Fibroblast of lung (primary cell): ENCODE measurements around the gene NATD1. TPM values are rescaled to one million over a fixed set of nuclear protein-coding genes. Genes with fewer than 3 reads are reported as not detected.
A peak's percentile ranks its signal among the peaks of the same experiment; 100 is the strongest.

Source experiments
- DNase-seq, 2 donors: peaks; one replicate each; pipeline versions ENCODE4 v3.0.0 to v3.0.0-alpha.2; 2010; ENCODE audit warnings: low read depth in 2 of 2
- H2AFZ ChIP-seq: 2 replicates; pipeline ENCODE4 v1.5.1; 2012; ENCODE audit warnings: low read length, control low read depth, inconsistent platforms
- H3K27ac ChIP-seq: 2 replicates; pipeline ENCODE4 v1.5.1; 2011; ENCODE audit warnings: low read length, control low read depth; ENCODE audit not compliant: insufficient read depth
- H3K27me3 ChIP-seq: 2 replicates; pipeline ENCODE4 v1.5.1; 2011; ENCODE audit warnings: mild to moderate bottlenecking, low read length; ENCODE audit not compliant: control insufficient read depth, insufficient read depth
- H3K36me3 ChIP-seq: 2 replicates; pipeline ENCODE4 v1.5.1; 2011; ENCODE audit warnings: low read length; ENCODE audit not compliant: control insufficient read depth, insufficient read depth
- H3K4me1 ChIP-seq: 2 replicates; pipeline ENCODE4 v1.5.1; 2011; ENCODE audit warnings: low read length; ENCODE audit not compliant: control insufficient read depth, insufficient read depth; ENCODE audit errors: extremely low read depth
- H3K4me2 ChIP-seq: 2 replicates; pipeline ENCODE4 v1.5.1; 2011; ENCODE audit warnings: low read length, control low read depth; ENCODE audit not compliant: insufficient read depth; ENCODE audit errors: extremely low read depth
- H3K4me3 ChIP-seq, 4 experiments: fragments of 200-600 bp in 1 of 4; sonication (generic) in 1 of 4; replicated peaks in 1 of 4; 2 replicates each; pipeline ENCODE4 v1.5.1; 2011 to 2016; ENCODE audit warnings: low read length in 4 of 4, low read depth in 3 of 4, mild to moderate bottlenecking in 3 of 4, control low read depth in 2 of 4, inconsistent platforms in 1 of 4, mixed read lengths in 1 of 4; ENCODE audit not compliant: insufficient read depth in 1 of 4; ENCODE audit errors: control extremely low read depth in 1 of 4
- H3K79me2 ChIP-seq: 2 replicates; pipeline ENCODE4 v1.5.1; 2012; ENCODE audit warnings: mild to moderate bottlenecking, low read length, inconsistent platforms; ENCODE audit not compliant: control insufficient read depth, insufficient read depth
- H3K9ac ChIP-seq: 2 replicates; pipeline ENCODE4 v1.5.1; 2011; ENCODE audit warnings: mild to moderate bottlenecking, low read length, control low read depth; ENCODE audit not compliant: insufficient read depth
- H3K9me3 ChIP-seq: 2 replicates; pipeline ENCODE4 v1.5.1; 2012; ENCODE audit warnings: low read depth, low read length; ENCODE audit not compliant: control insufficient read depth, insufficient read depth
- H4K20me1 ChIP-seq: 2 replicates; pipeline ENCODE4 v1.5.1; 2011; ENCODE audit warnings: low read length; ENCODE audit not compliant: control insufficient read depth, insufficient read depth; ENCODE audit errors: extremely low read depth
- EZH2 ChIP-seq: IDR thresholded peaks from 2 replicates; pipeline ENCODE4 v1.5.1; 2012; ENCODE audit warnings: low read length, control low read depth, mild to moderate bottlenecking; ENCODE audit errors: missing control alignments
- polyA plus RNA-seq, 2 donors: library from polyadenylated mRNA; depleted of rRNA in 1 of 2; stranded (reverse) in 1 of 2; unstranded in 1 of 2; fragments of >200 nt; gene quantifications; 2 replicates each; pipeline ENCODE4 v1.2.1, GENCODE V29; 2011 to 2012; ENCODE audit warnings: missing spikeins in 1 of 2
- total RNA-seq: library from RNA; depleted of rRNA; stranded (reverse); fragments of >200 nt; gene quantifications from 2 replicates; pipeline ENCODE4 v1.2.1, GENCODE V29; 2014
- TF ChIP-seq, protein P1 (sequence below), 2 donors: IDR thresholded peaks in 1 of 2; conservative IDR thresholded peaks in 1 of 2; 1 replicate in 1 of 2; 2 replicates in 1 of 2; pipeline ENCODE4 v1.5.1; 2011 to 2012; ENCODE audit warnings: low read length in 2 of 2, control low read depth in 1 of 2, inconsistent platforms in 1 of 2, low read depth in 1 of 2, mild to moderate bottlenecking in 1 of 2

The NATD1 gene
- total and polyA plus RNA-seq, 2 donors (not counting 1 experiment from before 2014, with no cell fraction given) = 5.6 to 9.2 TPM

- Histone ChIP-seq H2AFZ (no peak overlapping the region), H3K9me3 (no peaks in the 10 kb centered on the region), H4K20me1 (no peaks in the 10 kb centered on the region), H3K36me3 (no peaks in the 10 kb centered on the region), H3K4me3 (no peak overlapping the region), H3K27ac (no peak overlapping the region), H3K79me2 (no peaks in the 10 kb centered on the region), H3K4me2 (no peak overlapping the region), H3K4me1 (no peaks in the 10 kb centered on the region), H3K27me3 (no peaks in the 10 kb centered on the region), H3K9ac (no peak overlapping the region)
- DNase-seq = no peak
- TF ChIP-seq EZH2 = no peak
- TF ChIP-seq, protein P1, sequence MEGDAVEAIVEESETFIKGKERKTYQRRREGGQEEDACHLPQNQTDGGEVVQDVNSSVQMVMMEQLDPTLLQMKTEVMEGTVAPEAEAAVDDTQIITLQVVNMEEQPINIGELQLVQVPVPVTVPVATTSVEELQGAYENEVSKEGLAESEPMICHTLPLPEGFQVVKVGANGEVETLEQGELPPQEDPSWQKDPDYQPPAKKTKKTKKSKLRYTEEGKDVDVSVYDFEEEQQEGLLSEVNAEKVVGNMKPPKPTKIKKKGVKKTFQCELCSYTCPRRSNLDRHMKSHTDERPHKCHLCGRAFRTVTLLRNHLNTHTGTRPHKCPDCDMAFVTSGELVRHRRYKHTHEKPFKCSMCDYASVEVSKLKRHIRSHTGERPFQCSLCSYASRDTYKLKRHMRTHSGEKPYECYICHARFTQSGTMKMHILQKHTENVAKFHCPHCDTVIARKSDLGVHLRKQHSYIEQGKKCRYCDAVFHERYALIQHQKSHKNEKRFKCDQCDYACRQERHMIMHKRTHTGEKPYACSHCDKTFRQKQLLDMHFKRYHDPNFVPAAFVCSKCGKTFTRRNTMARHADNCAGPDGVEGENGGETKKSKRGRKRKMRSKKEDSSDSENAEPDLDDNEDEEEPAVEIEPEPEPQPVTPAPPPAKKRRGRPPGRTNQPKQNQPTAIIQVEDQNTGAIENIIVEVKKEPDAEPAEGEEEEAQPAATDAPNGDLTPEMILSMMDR (conservative IDR thresholded peaks at IDR 0.05 in 1 of 2, IDR thresholded peaks at IDR 0.05 in 1 of 2; ENCODE audit: low read depth in 1 of 2, low read length in 2 of 2) = no peak
Measured at GRCh38 chr17:21268596-21269188, 15.5 kb upstream of the NATD1 start.

GRCh38 chr17:21263376-21263775, 10.2 kb upstream of the NATD1 start:
- no peak overlapping the region for H3K27ac ChIP-seq

GRCh38 chr17:21262259-21262993, 9.2 kb upstream of the NATD1 start:
- Histone ChIP-seq H3K36me3 (no peaks in the 10 kb centered on the region), H3K9ac (no peak overlapping the region), H3K4me3 (no peak overlapping the region), H3K27me3 (no peaks in the 10 kb centered on the region), H3K4me1 (no peaks in the 10 kb centered on the region), H3K79me2 (no peaks in the 10 kb centered on the region), H4K20me1 (no peaks in the 10 kb centered on the region), H3K9me3 (no peaks in the 10 kb centered on the region), H3K4me2 (no peak overlapping the region), H3K27ac (no peak overlapping the region), H2AFZ (no peak overlapping the region)
- TF ChIP-seq, protein P1 (conservative IDR thresholded peaks at IDR 0.05 in 1 of 2, IDR thresholded peaks at IDR 0.05 in 1 of 2; ENCODE audit: low read depth in 1 of 2, low read length in 2 of 2) = no peak
- no peak for TF ChIP-seq EZH2
- DNase-seq = no peak

More at GRCh38 chr17:21263376-21263775, 10.2 kb upstream of the NATD1 start:
- Histone ChIP-seq H3K36me3 (no peaks in the 10 kb centered on the region), H3K79me2 (no peaks in the 10 kb centered on the region), H3K4me2 (no peak overlapping the region), H2AFZ (no peak overlapping the region), H3K9ac (no peak overlapping the region), H3K27me3 (no peaks in the 10 kb centered on the region), H4K20me1 (no peaks in the 10 kb centered on the region), H3K4me3 (no peak overlapping the region), H3K9me3 (no peaks in the 10 kb centered on the region), H3K4me1 (no peaks in the 10 kb centered on the region)
- TF ChIP-seq, protein P1 (conservative IDR thresholded peaks at IDR 0.05 in 1 of 2, IDR thresholded peaks at IDR 0.05 in 1 of 2; ENCODE audit: low read depth in 1 of 2, low read length in 2 of 2) = no peak
- no peak for TF ChIP-seq EZH2
- peak; percentile 42 to 65 for DNase-seq
